A549 treated with CORT108297 at 1 μM for 4 hours (cell line): Measurements from ENCODE around the gene PYROXD2. TPM values are rescaled to one million over a fixed set of nuclear protein-coding genes. Genes with fewer than 3 reads are reported as not detected.

Experiments
- total RNA-seq: library from RNA; stranded (reverse); fragments of 200-300 nt; extraction: Qiagen RNA extraction; gene quantifications from 5 replicates; pipeline ENCODE4 v1.2.3, GENCODE V29; 2022

Gene PYROXD2
- total RNA-seq: 4.2 to 5.2 TPM (median 4.4 TPM) in 5 replicates

GRCh38 chr10:98414932-98415730 is at the start of gene PYROXD2:
PYROXD2 (minus strand) TSS chr10:98415182; CDS start chr10:98415135, 47 bp downstream.

GRCh38 chr10:98446661-98447221 is 31.8 kb upstream of the PYROXD2 start, which contains the start of gene HPS1:
HPS1 (minus strand) TSS chr10:98446935; CDS start chr10:98443240, 3,695 bp downstream.

Other genes starting within 250 kb of the PYROXD2 start
- 1.2 to 1.8 TPM (median 1.3 TPM) in 5 replicates for gene LOXL4, start 147.0 kb downstream of the PYROXD2 start, total RNA-seq
- gene HPS1, start 31.8 kb upstream of the PYROXD2 start, total RNA-seq: 28.1 to 37.6 TPM (median 36.7 TPM) in 5 replicates